NCI-H146 (cell line): ENCODE data around the gene NAA40.
"Not testable (repeated sequence)": the region's sequence is repeated elsewhere in the genome, so short reads cannot be mapped to it uniquely, and the experiment has no call there.

Source experiments
- DNase-seq: peaks from one replicate; lab custom pipeline; 2025; lab: John Stamatoyannopoulos, UW

The NAA40 gene

GRCh38 chr11:63939397-63939891, 642 bp downstream of the NAA40 start:
- DNase-seq, result peak; percentile 42

DNA sequence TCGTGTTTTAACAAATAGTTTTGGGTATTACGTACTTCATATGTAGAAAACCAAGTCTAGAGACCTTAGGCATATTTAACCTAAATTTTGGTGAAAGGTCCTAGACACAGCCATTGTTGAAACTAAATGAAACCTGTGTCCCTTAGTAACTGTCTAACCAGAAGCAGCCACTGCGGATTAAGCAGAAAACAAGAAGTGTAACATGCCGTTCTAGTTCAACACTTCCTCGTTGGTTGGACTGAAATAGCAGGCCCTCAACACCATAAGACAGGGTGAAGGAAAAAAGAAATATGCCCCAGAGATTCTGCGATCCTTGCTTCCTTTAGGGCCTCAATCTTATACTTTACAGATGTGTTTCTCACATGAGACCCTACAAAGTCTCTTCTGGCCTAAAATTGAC, 2.0 kb downstream of the NAA40 start:
- no peak for DNase-seq

DNA sequence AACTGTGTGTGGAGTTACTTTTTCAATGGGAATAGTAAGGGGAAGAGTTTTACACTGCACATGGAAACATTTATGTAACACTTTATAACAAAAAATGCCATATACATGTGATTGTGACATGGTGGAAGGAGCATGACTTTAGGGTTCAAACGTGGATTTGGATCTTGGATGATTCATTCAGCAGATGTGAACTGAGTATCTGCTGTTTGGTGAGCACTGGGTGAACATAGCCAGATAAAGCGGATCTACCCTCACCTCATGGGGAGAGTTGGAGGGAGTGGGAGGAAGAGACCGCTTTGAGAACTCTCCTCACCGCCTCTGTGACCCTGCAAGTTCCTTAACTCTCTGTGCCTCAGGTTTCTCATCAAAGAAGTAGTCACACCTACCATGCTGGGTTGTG, 3.1 kb downstream of the NAA40 start:
- DNase-seq, result no peak

DNA sequence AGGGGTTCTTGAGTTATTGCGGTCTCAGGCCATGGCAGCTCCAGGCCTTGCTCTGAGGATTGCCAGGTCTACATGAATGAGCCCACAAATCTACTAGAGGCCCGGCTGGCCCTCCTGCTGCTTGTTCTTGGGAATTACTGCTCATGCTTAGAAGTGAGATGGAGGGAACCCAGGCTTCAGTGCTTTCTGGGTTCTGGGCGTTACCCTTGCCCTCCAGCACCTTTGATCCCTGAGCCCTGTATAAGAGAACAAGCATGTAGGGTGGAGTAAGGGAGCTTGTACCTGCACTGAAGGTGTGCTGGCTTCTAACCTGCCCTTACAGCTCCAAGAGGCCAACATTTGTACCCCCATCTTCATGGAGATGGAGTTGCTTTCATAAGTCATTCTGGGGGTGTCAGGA, 4.0 kb downstream of the NAA40 start:
- DNase-seq, result no peak

DNA sequence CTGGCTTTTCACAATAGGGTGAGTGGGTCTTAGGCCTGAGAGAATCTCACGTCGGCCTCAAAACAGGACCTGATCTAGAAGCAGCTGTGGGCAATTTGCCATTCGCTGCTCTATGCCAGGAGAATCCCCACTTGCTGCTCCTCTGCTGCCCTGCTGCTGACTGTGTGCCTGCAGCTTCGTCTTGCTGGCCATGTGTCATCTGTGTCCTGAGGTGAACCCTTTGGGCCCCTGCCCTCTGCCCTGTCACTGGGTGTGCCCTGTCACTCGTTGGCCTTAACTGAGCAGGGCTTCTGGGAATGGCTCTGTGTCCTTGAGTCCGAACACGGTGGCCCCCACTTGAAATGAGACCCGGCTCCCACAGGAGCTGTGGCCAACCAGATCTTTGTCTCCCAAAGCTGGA, 6.2 kb downstream of the NAA40 start:
- no peak for DNase-seq

- peak; percentile 65 for DNase-seq
Observed at GRCh38 chr11:63945477-63946163, 6.8 kb downstream of the NAA40 start.

GRCh38 chr11:63951779-63952536, 13.2 kb downstream of the NAA40 start:
- no peak for DNase-seq

DNA sequence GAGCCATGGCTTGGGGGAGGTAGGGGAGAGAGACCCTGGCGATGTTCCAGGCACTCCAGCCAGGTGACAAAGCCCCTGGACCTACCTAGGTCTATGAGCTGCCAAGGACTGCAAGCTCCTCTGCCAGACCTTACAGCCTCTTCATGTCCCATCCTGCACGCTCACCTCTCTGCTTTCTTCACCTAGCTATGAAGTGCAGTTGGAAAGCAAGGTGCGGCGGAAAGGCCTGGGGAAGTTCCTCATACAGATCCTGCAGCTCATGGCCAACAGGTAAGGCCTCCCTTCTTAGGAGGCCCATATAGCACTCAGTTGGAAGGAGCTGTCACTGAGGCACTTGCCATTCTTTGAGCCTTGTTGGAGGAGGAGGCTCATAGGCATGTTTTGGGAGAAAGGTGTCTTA, 13.8 kb downstream of the NAA40 start:
- DNase-seq, result no peak

DNA sequence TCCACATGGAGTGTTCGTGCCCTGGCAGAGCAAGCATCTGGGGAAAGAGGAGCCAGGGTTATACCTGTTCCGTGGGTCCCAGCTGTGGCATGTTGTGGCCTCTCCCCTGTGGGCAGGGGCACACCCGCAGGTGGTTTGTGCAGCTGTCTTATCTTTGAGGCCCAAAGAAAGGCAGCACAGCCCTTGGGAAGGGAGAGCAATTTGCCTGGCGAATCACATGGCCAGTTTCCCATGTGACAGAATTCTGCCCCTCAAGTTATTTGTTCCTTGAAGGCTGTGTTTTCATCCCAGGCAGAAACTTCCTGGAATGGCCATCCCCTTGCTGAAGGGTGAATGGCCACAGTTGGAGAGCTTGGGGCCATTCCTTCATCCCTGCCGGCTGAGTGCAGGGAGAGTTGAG, 19.2 kb downstream of the NAA40 start:
- DNase-seq, result no peak

GRCh38 chr11:63961608-63962412, 23.0 kb downstream of the NAA40 start:
- peak; percentile 83 for DNase-seq

- DNase-seq, result not testable (repeated sequence)
Observed at GRCh38 chr11:63963895-63964294, 25.1 kb downstream of the NAA40 start.

GRCh38 chr11:63966444-63966843, 27.6 kb downstream of the NAA40 start:
- DNase-seq, result no peak

GRCh38 chr11:63969461-63969860, 30.7 kb downstream of the NAA40 start:
- DNase-seq, result no peak

GRCh38 chr11:63970902-63971301, 32.1 kb downstream of the NAA40 start:
- DNase-seq, result no peak

- not testable (repeated sequence) for DNase-seq
Observed at GRCh38 chr11:63973912-63974258, 35.1 kb downstream of the NAA40 start.

- peak; percentile 100 for DNase-seq
Observed at GRCh38 chr11:63974259-63975143, 35.7 kb downstream of the NAA40 start, which contains the start of gene COX8A. Gene COX8A (plus strand): TSS chr11:63974620. CDS start chr11:63974681, 61 bp downstream.

DNA sequence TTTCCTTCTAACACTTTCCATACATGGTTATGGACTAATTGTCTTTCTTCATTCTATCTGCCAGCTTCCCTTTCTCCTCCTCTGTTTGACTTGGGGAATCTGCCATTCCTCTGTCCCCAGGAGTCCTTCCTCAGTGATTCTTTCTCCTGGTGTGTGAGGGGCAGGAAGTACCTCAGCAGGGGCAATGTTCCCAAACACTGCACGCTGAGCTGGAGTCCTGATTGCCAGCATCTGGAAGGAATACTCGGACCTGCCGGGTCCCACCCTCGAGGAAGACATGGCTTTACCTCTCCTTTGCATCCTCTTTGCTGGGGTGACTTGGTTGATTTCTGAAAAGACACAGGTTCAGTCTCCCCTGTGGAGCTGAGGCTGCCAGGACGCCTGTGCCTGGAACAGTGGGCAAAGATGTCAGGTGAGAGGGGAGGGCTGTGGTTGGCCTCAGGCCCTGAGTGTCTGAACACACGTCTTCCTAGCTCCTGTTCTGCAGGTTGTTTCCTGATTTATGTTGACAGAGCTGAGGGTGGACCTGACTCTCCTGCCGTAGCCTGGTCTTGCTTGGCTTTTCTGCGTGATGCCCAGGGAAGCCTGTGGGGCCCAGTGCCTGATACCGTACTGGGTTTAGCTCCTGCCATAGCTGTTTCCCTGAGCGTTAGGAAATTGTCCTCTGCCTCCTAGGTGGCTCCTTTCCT, 39.9 kb downstream of the NAA40 start:
- no peak for DNase-seq

DNA sequence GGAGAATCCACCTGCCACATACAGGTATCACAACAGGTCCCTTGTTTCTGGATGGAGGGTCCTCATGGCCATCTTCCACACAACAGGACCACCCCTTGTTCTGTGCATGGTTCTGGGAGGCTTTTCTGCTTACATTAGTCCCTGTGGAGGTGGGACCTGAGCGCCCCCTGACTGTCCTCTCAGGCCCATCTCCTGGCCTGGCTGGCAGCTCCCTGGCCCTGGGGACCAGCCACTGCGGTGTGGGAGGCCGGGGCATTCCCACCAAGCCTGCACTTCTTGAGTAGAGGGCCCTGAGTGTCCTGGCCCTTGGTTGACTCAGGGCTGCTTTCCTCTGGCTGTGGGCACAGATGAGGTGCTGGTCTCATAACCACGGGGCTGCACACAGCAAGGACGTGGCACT, 40.6 kb downstream of the NAA40 start:
- no peak for DNase-seq

GRCh38 chr11:63985812-63986155, 47.0 kb downstream of the NAA40 start:
- DNase-seq, result peak; percentile 73

DNA sequence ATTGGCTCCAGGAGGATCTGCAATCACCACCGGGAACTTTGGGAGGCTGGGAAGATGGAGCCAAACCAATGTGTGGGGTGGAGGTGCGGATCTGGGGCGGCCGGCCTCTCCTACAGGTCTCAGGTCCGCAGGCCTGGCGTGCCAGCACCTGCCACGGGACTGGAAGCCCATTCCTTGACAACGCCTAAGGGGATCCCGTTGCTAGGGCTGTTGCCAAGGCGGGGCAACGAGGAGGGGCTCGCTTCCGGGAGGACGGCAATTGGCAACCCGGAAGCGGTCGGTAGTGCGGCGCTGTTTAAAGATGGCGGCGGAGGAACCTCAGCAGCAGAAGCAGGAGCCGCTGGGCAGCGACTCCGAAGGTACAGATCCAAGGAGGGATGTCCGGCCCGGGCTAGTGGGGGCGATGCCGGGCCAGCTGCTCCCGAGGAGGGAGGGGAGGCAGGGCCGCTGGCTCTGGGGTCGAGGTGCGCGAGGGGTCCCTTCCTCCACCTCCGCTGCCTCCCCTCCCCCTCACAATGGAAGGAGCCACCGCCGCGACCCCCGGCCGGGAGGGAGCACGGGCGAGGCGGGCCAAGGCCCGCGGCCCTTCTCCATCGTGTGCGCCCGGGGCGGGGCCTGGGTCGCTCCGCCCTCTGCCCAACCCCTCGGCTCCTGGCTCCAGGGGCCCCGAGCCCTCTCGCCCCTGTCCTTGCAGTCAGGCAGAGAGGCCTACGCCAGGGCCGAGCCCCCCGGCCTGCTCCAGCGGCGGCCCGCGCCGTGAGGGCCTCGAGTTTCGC, 47.5 kb downstream of the NAA40 start, which contains the start of gene OTUB1:
TSS of gene OTUB1 (plus strand) at position 283 of the 776 bp plus-strand sequence. CDS start at position 302, 19 bp downstream.
- peak; percentile 98 for DNase-seq
